Measurements from ENCODE around the gene LKAAEAR1.

The LKAAEAR1 gene

GRCh38 chr20:64076061-64076997 is 7.9 kb downstream of the LKAAEAR1 start:
- no peak for TF ChIP-seq CTCF (conservative IDR thresholded peaks at IDR 0.05; ENCODE audit: low read depth, low read length)
- H3K4me3 ChIP-seq (ENCODE audit: low read depth, low read length) = no peak overlapping the region

GRCh38 chr20:64075556-64075955 is 8.6 kb downstream of the LKAAEAR1 start:
- no peak overlapping the region for H3K4me3 ChIP-seq (ENCODE audit: low read depth, low read length)
- TF ChIP-seq CTCF (conservative IDR thresholded peaks at IDR 0.05; ENCODE audit: low read depth, low read length) = no peak
- no peak for DNase-seq (ENCODE audit: low read depth)

More at GRCh38 chr20:64076061-64076997, 7.9 kb downstream of the LKAAEAR1 start:
- DNase-seq (ENCODE audit: low read depth) = no peak

- DNase-seq (ENCODE audit: low read depth) = no peak
- H3K4me3 ChIP-seq (ENCODE audit: low read depth, low read length) = no peak overlapping the region
- TF ChIP-seq CTCF (conservative IDR thresholded peaks at IDR 0.05; ENCODE audit: low read depth, low read length) = no peak
Observed at GRCh38 chr20:64074963-64075362, 9.2 kb downstream of the LKAAEAR1 start.

GRCh38 chr20:64074184-64074789 is 9.9 kb downstream of the LKAAEAR1 start:
- no peak overlapping the region for H3K4me3 ChIP-seq (ENCODE audit: low read depth, low read length)
- no peak for TF ChIP-seq CTCF (conservative IDR thresholded peaks at IDR 0.05; ENCODE audit: low read depth, low read length)
- DNase-seq (ENCODE audit: low read depth) = no peak

- no peak overlapping the region for H3K4me3 ChIP-seq (ENCODE audit: low read depth, low read length)
- no peak for TF ChIP-seq CTCF (conservative IDR thresholded peaks at IDR 0.05; ENCODE audit: low read depth, low read length)
- no peak for DNase-seq (ENCODE audit: low read depth)
Observed at GRCh38 chr20:64073476-64074183, 10.6 kb downstream of the LKAAEAR1 start.

GRCh38 chr20:64072498-64073063 is 11.6 kb downstream of the LKAAEAR1 start:
- H3K4me3 ChIP-seq (ENCODE audit: low read depth, low read length) = no peak overlapping the region
- no peak for DNase-seq (ENCODE audit: low read depth)
- no peak for TF ChIP-seq CTCF (conservative IDR thresholded peaks at IDR 0.05; ENCODE audit: low read depth, low read length)
